Measurements from ENCODE around the gene DSCAML1.
A peak's percentile ranks its signal among the peaks of the same experiment; 100 is the strongest.

The DSCAML1 gene

DNA sequence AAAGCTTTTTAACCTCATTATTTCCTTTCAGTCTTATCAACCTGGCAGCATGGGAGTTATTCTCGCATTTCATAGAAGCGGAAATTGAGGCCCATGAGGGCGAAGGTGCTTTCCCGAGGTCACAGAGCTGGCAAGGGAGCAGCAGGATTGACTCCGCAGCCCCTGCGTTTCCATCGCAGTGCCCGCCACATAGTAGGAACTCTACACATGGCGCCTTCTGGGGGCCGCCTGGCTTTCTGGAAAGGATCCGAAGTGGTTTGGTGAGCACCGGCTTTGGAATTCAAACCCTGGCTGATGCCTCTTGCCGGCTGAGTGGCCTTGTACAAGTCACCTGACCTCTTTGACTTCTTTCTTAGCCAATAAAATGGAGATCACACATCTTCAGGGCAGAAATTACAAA lies 376.0 kb downstream of the DSCAML1 start:
- Histone ChIP-seq H3K14ac (ENCODE audit: low read length) (no peak overlapping the region), H2BK5ac (ENCODE audit: low read length) (no peak overlapping the region), H3K9ac (ENCODE audit: low read depth, low read length, poor library complexity) (no peak overlapping the region), H3K79me1 (ENCODE audit: low read depth, low read length) (no peaks in the 10 kb centered on the region), H2AK5ac (ENCODE audit: low read depth, low read length) (no peak overlapping the region), H3K36me3 (replicated peaks in 1 of 2; ENCODE audit: control insufficient read depth in 2 of 2, insufficient read depth in 2 of 2, low read length in 2 of 2) (no peaks in the 10 kb centered on the region), H3K23ac (ENCODE audit: low read depth, low read length, poor library complexity) (no peak overlapping the region), H3K4me2 (ENCODE audit: insufficient read depth, low read length, poor library complexity, severe bottlenecking) (no peak overlapping the region), H4K91ac (ENCODE audit: low read depth, low read length, poor library complexity) (no peak overlapping the region), H3K4me3 (ENCODE audit: low read length in 2 of 2) (no peak overlapping the region), H4K8ac (ENCODE audit: low read depth, low read length) (no peak overlapping the region), H3K27me3 (ENCODE audit: control insufficient read depth in 3 of 3, insufficient read depth in 3 of 3, low read depth in 1 of 3, low read length in 3 of 3) (peaks cover 0 to 35% (median 0%) of the 10 kb centered on the region in 3 experiments), H3K18ac (ENCODE audit: low read length) (peak overlapping the region; percentile 54), H3K4ac (ENCODE audit: low read length) (no peak overlapping the region), H2AFZ (ENCODE audit: low read length) (no peak overlapping the region), H2BK120ac (ENCODE audit: low read depth, low read length) (no peak overlapping the region), H3K4me1 (ENCODE audit: control insufficient read depth in 2 of 2, insufficient read depth in 1 of 2, low read depth in 1 of 2, low read length in 2 of 2) (no peaks in the 10 kb centered on the region), H2BK12ac (ENCODE audit: low read length) (no peak overlapping the region), H3K27ac (replicated peaks; ENCODE audit: low read length) (no peak overlapping the region), H3K9me3 (replicated peaks in 1 of 2; ENCODE audit: control insufficient read depth in 2 of 2, insufficient read depth in 1 of 2, low read depth in 1 of 2, low read length in 2 of 2) (no peaks in the 10 kb centered on the region), H2BK15ac (ENCODE audit: low read length) (no peak overlapping the region)
- WGBS, 2 donors (ENCODE audit: extremely low coverage in 2 of 2, insufficient read length in 2 of 2, insufficient replicate concordance in 1 of 2), result no CpG with 5 or more reads among the region's 13 CpGs
- no peak for DNase-seq (ENCODE audit: low spot score)

GRCh38 chr11:117420598-117420997 lies 376.4 kb downstream of the DSCAML1 start:
- H3K23ac ChIP-seq (ENCODE audit: low read depth, low read length, poor library complexity), result peak overlapping the region; percentile 44
- no peaks in the 10 kb centered on the region for H3K79me1 ChIP-seq (ENCODE audit: low read depth, low read length)
- H3K9me3 ChIP-seq (replicated peaks in 1 of 2; ENCODE audit: control insufficient read depth in 2 of 2, insufficient read depth in 1 of 2, low read depth in 1 of 2, low read length in 2 of 2), result no peaks in the 10 kb centered on the region
- no peak overlapping the region for H3K27ac ChIP-seq (replicated peaks; ENCODE audit: low read length)
- H3K18ac ChIP-seq (ENCODE audit: low read length), result no peak overlapping the region
- WGBS, 2 donors (ENCODE audit: extremely low coverage in 2 of 2, insufficient read length in 2 of 2, insufficient replicate concordance in 1 of 2), result no CpG with 5 or more reads among the region's 6 CpGs
- no peak overlapping the region for H2BK12ac ChIP-seq (ENCODE audit: low read length)
- no peak overlapping the region for H2AFZ ChIP-seq (ENCODE audit: low read length)
- no peak overlapping the region for H2BK15ac ChIP-seq (ENCODE audit: low read length)
- no peak overlapping the region for H4K91ac ChIP-seq (ENCODE audit: low read depth, low read length, poor library complexity)
- H2BK5ac ChIP-seq (ENCODE audit: low read length), result peak overlapping the region; percentile 27
- no peak overlapping the region for H3K14ac ChIP-seq (ENCODE audit: low read length)
- H3K4me2 ChIP-seq (ENCODE audit: insufficient read depth, low read length, poor library complexity, severe bottlenecking), result no peak overlapping the region
- peaks cover 0 to 34% (median 0%) of the 10 kb centered on the region in 3 experiments for H3K27me3 ChIP-seq (ENCODE audit: control insufficient read depth in 3 of 3, insufficient read depth in 3 of 3, low read depth in 1 of 3, low read length in 3 of 3)
- H3K4me1 ChIP-seq (ENCODE audit: control insufficient read depth in 2 of 2, insufficient read depth in 1 of 2, low read depth in 1 of 2, low read length in 2 of 2), result no peaks in the 10 kb centered on the region
- no peak overlapping the region for H2AK5ac ChIP-seq (ENCODE audit: low read depth, low read length)
- no peaks in the 10 kb centered on the region for H3K36me3 ChIP-seq (replicated peaks in 1 of 2; ENCODE audit: control insufficient read depth in 2 of 2, insufficient read depth in 2 of 2, low read length in 2 of 2)
- no peak for DNase-seq (ENCODE audit: low spot score)
- no peak overlapping the region for H4K8ac ChIP-seq (ENCODE audit: low read depth, low read length)
- no peak overlapping the region for H3K9ac ChIP-seq (ENCODE audit: low read depth, low read length, poor library complexity)
- H3K4ac ChIP-seq (ENCODE audit: low read length), result no peak overlapping the region
- no peak overlapping the region for H3K4me3 ChIP-seq (ENCODE audit: low read length in 2 of 2)
- no peak overlapping the region for H2BK120ac ChIP-seq (ENCODE audit: low read depth, low read length)

DNA sequence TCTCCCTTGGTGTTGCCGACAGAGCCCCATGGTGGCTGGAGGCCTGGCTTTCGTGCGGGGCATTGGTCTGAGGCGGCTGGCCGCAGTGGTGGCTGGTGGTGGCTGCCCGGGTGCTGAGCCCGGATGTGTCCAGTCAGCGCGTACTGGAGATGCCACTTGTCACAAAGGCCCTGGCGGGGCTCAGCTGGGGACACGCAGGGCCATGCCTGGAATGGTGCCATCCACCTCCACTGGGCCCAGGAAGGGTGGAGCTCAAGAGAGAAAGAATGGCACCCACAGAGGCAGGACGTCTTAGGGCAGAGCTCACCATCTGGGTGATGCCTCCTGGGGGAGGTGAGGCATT lies 376.9 kb downstream of the DSCAML1 start:
- no CpG with 5 or more reads among the region's 12 CpGs for WGBS, 2 donors (ENCODE audit: extremely low coverage in 2 of 2, insufficient read length in 2 of 2, insufficient replicate concordance in 1 of 2)
- peak overlapping the region; percentile 7 for H3K4ac ChIP-seq (ENCODE audit: low read length)
- peak overlapping the region; percentile 27 for H2BK5ac ChIP-seq (ENCODE audit: low read length)
- no peaks in the 10 kb centered on the region for H3K9me3 ChIP-seq (replicated peaks in 1 of 2; ENCODE audit: control insufficient read depth in 2 of 2, insufficient read depth in 1 of 2, low read depth in 1 of 2, low read length in 2 of 2)
- H3K4me1 ChIP-seq (ENCODE audit: control insufficient read depth in 2 of 2, insufficient read depth in 1 of 2, low read depth in 1 of 2, low read length in 2 of 2), result no peaks in the 10 kb centered on the region
- no peak overlapping the region for H2BK120ac ChIP-seq (ENCODE audit: low read depth, low read length)
- no peak for DNase-seq (ENCODE audit: low spot score)
- no peak overlapping the region for H3K4me3 ChIP-seq (ENCODE audit: low read length in 2 of 2)
- H4K8ac ChIP-seq (ENCODE audit: low read depth, low read length), result no peak overlapping the region
- no peak overlapping the region for H2BK12ac ChIP-seq (ENCODE audit: low read length)
- H4K91ac ChIP-seq (ENCODE audit: low read depth, low read length, poor library complexity), result no peak overlapping the region
- no peak overlapping the region for H3K27ac ChIP-seq (replicated peaks; ENCODE audit: low read length)
- no peak overlapping the region for H2AFZ ChIP-seq (ENCODE audit: low read length)
- H3K79me1 ChIP-seq (ENCODE audit: low read depth, low read length), result no peaks in the 10 kb centered on the region
- H3K4me2 ChIP-seq (ENCODE audit: insufficient read depth, low read length, poor library complexity, severe bottlenecking), result no peak overlapping the region
- peak overlapping the region; percentile 61 for H3K18ac ChIP-seq (ENCODE audit: low read length)
- peak overlapping the region; percentile 54 for H2BK15ac ChIP-seq (ENCODE audit: low read length)
- peak overlapping the region; percentile 26 for H3K9ac ChIP-seq (ENCODE audit: low read depth, low read length, poor library complexity)
- H3K23ac ChIP-seq (ENCODE audit: low read depth, low read length, poor library complexity), result peak overlapping the region; percentile 44
- H3K14ac ChIP-seq (ENCODE audit: low read length), result peak overlapping the region; percentile 23
- H3K36me3 ChIP-seq (replicated peaks in 1 of 2; ENCODE audit: control insufficient read depth in 2 of 2, insufficient read depth in 2 of 2, low read length in 2 of 2), result no peaks in the 10 kb centered on the region
- H2AK5ac ChIP-seq (ENCODE audit: low read depth, low read length), result no peak overlapping the region
- H3K27me3 ChIP-seq (ENCODE audit: control insufficient read depth in 3 of 3, insufficient read depth in 3 of 3, low read depth in 1 of 3, low read length in 3 of 3), result peaks cover 0 to 31% (median 0%) of the 10 kb centered on the region in 3 experiments

DNA sequence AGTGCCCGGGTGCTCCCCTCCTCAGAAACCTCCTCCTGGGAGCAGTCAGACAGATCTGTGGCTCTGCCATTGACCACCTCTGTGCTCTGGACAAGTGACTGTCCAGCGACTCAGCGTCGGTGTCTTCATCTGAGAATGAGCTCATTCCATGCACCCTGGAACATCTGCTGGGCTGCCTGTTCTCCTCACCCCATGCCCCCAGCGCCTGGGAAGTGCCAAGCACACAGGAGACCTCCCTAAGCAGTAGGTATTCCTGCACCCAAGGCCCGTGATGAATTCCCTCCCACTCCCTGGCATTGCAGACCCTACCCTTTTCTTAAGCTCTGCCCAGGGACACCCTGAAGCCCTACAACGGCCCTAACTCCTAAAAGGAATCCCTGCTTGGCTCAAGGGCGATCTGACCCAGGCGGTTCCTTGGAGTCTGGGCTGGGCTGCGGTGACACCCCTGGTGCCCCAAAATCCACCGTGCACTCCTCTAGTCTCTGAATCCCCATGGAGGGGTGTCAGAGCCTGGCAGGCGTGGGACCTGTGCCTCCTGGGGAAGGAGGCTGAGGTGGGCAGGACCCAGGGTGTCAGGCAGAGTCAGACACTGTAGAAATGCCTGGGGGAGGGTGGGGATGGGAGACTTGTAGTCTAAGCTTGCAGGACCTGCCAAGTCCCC lies 377.4 kb downstream of the DSCAML1 start:
- no peak for DNase-seq (ENCODE audit: low spot score)
- Histone ChIP-seq H2BK120ac (ENCODE audit: low read depth, low read length) (no peak overlapping the region), H3K14ac (ENCODE audit: low read length) (peak overlapping the region; percentile 23), H4K91ac (ENCODE audit: low read depth, low read length, poor library complexity) (no peak overlapping the region), H2BK15ac (ENCODE audit: low read length) (no peak overlapping the region), H3K4me2 (ENCODE audit: insufficient read depth, low read length, poor library complexity, severe bottlenecking) (no peak overlapping the region), H3K18ac (ENCODE audit: low read length) (peak overlapping the region; percentile 61), H3K27me3 (ENCODE audit: control insufficient read depth in 3 of 3, insufficient read depth in 3 of 3, low read depth in 1 of 3, low read length in 3 of 3) (peaks cover 0 to 26% (median 0%) of the 10 kb centered on the region in 3 experiments), H3K23ac (ENCODE audit: low read depth, low read length, poor library complexity) (peak overlapping the region; percentile 9), H2BK5ac (ENCODE audit: low read length) (peak overlapping the region; percentile 27), H3K36me3 (replicated peaks in 1 of 2; ENCODE audit: control insufficient read depth in 2 of 2, insufficient read depth in 2 of 2, low read length in 2 of 2) (no peaks in the 10 kb centered on the region), H4K8ac (ENCODE audit: low read depth, low read length) (no peak overlapping the region), H3K79me1 (ENCODE audit: low read depth, low read length) (no peaks in the 10 kb centered on the region), H2AK5ac (ENCODE audit: low read depth, low read length) (peak overlapping the region; percentile 29), H3K27ac (replicated peaks; ENCODE audit: low read length) (no peak overlapping the region), H3K9ac (ENCODE audit: low read depth, low read length, poor library complexity) (peak overlapping the region; percentile 26), H2BK12ac (ENCODE audit: low read length) (no peak overlapping the region), H2AFZ (ENCODE audit: low read length) (no peak overlapping the region), H3K4me3 (ENCODE audit: low read length in 2 of 2) (no peak overlapping the region), H3K4me1 (ENCODE audit: control insufficient read depth in 2 of 2, insufficient read depth in 1 of 2, low read depth in 1 of 2, low read length in 2 of 2) (no peaks in the 10 kb centered on the region), H3K4ac (ENCODE audit: low read length) (no peak overlapping the region), H3K9me3 (replicated peaks in 1 of 2; ENCODE audit: control insufficient read depth in 2 of 2, insufficient read depth in 1 of 2, low read depth in 1 of 2, low read length in 2 of 2) (no peaks in the 10 kb centered on the region)
- no CpG with 5 or more reads among the region's 12 CpGs for WGBS, 2 donors (ENCODE audit: extremely low coverage in 2 of 2, insufficient read length in 2 of 2, insufficient replicate concordance in 1 of 2)
